MM.1S (cell line): ENCODE data around the gene ATG2B.

Experiments used
- DNase-seq: peaks from one replicate; pipeline ENCODE4 v3.0.0-alpha.2; 2015
- H2AFZ ChIP-seq: fragments of 300-600 bp; sonication (generic); 2 replicates; pipeline ENCODE4 v1.6.0; 2016; ENCODE audit warnings: antibody characterized with exemption, low read length
- H3F3A ChIP-seq: fragments of 300-600 bp; sonication (generic); 2 replicates; pipeline ENCODE4 v1.6.1; 2016; ENCODE audit warnings: mild to moderate bottlenecking, antibody characterized with exemption, low read length, moderate library complexity, mixed read lengths; ENCODE audit not compliant: insufficient read depth
- H3K27ac ChIP-seq: fragments of 300-600 bp; sonication (generic); 2 replicates; pipeline ENCODE4 v1.5.1; 2016; ENCODE audit warnings: mild to moderate bottlenecking, low read length
- H3K27me3 ChIP-seq: fragments of 300-600 bp; sonication (generic); replicated peaks from 2 replicates; pipeline ENCODE4 v1.6.0; 2016; ENCODE audit warnings: low read length; ENCODE audit not compliant: insufficient read depth
- H3K36me3 ChIP-seq: fragments of 300-600 bp; sonication (generic); replicated peaks from 2 replicates; pipeline ENCODE4 v1.6.1; 2016; ENCODE audit warnings: mild to moderate bottlenecking, low read length, mixed read lengths; ENCODE audit not compliant: insufficient read depth
- H3K4me1 ChIP-seq: fragments of 300-600 bp; sonication (generic); 2 replicates; pipeline ENCODE4 v1.6.1; 2016; ENCODE audit warnings: low read length, mixed read lengths
- H3K4me2 ChIP-seq: fragments of 300-600 bp; sonication (generic); 2 replicates; pipeline ENCODE4 v1.6.0; 2016; ENCODE audit warnings: low read depth, low read length
- H3K4me3 ChIP-seq: fragments of 300-600 bp; sonication (generic); 2 replicates; pipeline ENCODE4 v1.5.1; 2016; ENCODE audit warnings: low read length, mixed read lengths
- H3K79me2 ChIP-seq: fragments of 300-600 bp; sonication (generic); 2 replicates; pipeline ENCODE4 v1.6.1; 2016; ENCODE audit warnings: mixed run types, low read length, mixed read lengths
- H3K9ac ChIP-seq: fragments of 300-600 bp; sonication (generic); 2 replicates; pipeline ENCODE4 v1.6.1; 2016; ENCODE audit warnings: low read length, mixed read lengths
- H3K9me2 ChIP-seq: fragments of 300-600 bp; sonication (generic); replicated peaks from 2 replicates; pipeline ENCODE4 v1.6.1; 2016; ENCODE audit warnings: mild to moderate bottlenecking, low read length, mixed read lengths; ENCODE audit not compliant: insufficient read depth
- H3K9me3 ChIP-seq: fragments of 300-600 bp; sonication (generic); replicated peaks from 2 replicates; pipeline ENCODE4 v1.6.1; 2016; ENCODE audit warnings: mild to moderate bottlenecking, low read length, mixed read lengths; ENCODE audit not compliant: insufficient read depth
- H4K20me1 ChIP-seq: fragments of 300-600 bp; sonication (generic); 2 replicates; pipeline ENCODE4 v1.6.1; 2016; ENCODE audit warnings: mild to moderate bottlenecking, low read length, moderate library complexity, mixed read lengths; ENCODE audit not compliant: insufficient read depth
- CTCF ChIP-seq: fragments of 300-600 bp; sonication (generic); IDR thresholded peaks from 2 replicates; pipeline ENCODE4 v1.5.1; 2016; ENCODE audit warnings: antibody characterized with exemption, low read length, mixed read lengths
- EZH2 ChIP-seq: fragments of 300-600 bp; sonication (generic); optimal IDR thresholded peaks from 2 replicates; pipeline ENCODE3; 2017; ENCODE audit warnings: low read depth, mild to moderate bottlenecking, antibody characterized with exemption, low read length, mixed read lengths
- EZH2phosphoT487 ChIP-seq: fragments of 300-600 bp; sonication (generic); IDR thresholded peaks from 2 replicates; pipeline ENCODE4 v1.6.1; 2018; ENCODE audit warnings: antibody characterized with exemption, low read length

ATG2B gene

GRCh38 chr14:96398921-96399320, 35.8 kb upstream of the ATG2B start:
- TF ChIP-seq EZH2 (no peak), EZH2phosphoT487 (no peak), CTCF (no peak)

GRCh38 chr14:96398432-96398831, 35.3 kb upstream of the ATG2B start:
- TF ChIP-seq EZH2: no peak
- no peak for TF ChIP-seq CTCF
- TF ChIP-seq EZH2phosphoT487: no peak
- no peaks in the 10 kb centered on the region for H3K79me2 ChIP-seq
- H3K27me3 ChIP-seq: no peaks in the 10 kb centered on the region
- no peaks in the 10 kb centered on the region for H3K9me2 ChIP-seq
- no peaks in the 10 kb centered on the region for H3K4me1 ChIP-seq
- H2AFZ ChIP-seq: no peak overlapping the region
- no peak overlapping the region for H3K27ac ChIP-seq
- no peaks in the 10 kb centered on the region for H3F3A ChIP-seq
- H4K20me1 ChIP-seq: no peaks in the 10 kb centered on the region
- no peaks in the 10 kb centered on the region for H3K9me3 ChIP-seq
- no peak overlapping the region for H3K4me2 ChIP-seq
- H3K9ac ChIP-seq: no peak overlapping the region
- no peaks in the 10 kb centered on the region for H3K36me3 ChIP-seq
- no peak for DNase-seq
- no peak overlapping the region for H3K4me3 ChIP-seq

More at GRCh38 chr14:96398921-96399320, 35.8 kb upstream of the ATG2B start:
- Histone ChIP-seq H3K9me2 (no peaks in the 10 kb centered on the region), H3K9me3 (no peaks in the 10 kb centered on the region), H2AFZ (no peak overlapping the region), H3K27ac (no peak overlapping the region), H3K4me3 (no peak overlapping the region), H3K9ac (no peak overlapping the region), H3F3A (no peaks in the 10 kb centered on the region), H3K4me1 (no peaks in the 10 kb centered on the region), H3K27me3 (no peaks in the 10 kb centered on the region), H3K36me3 (no peaks in the 10 kb centered on the region), H4K20me1 (no peaks in the 10 kb centered on the region), H3K79me2 (no peaks in the 10 kb centered on the region), H3K4me2 (no peak overlapping the region)
- DNase-seq: no peak

- TF ChIP-seq EZH2 (no peak), EZH2phosphoT487 (no peak), CTCF (no peak)
- Histone ChIP-seq H3K9me3 (no peaks in the 10 kb centered on the region), H3K27me3 (no peaks in the 10 kb centered on the region), H4K20me1 (no peaks in the 10 kb centered on the region), H3K9me2 (no peaks in the 10 kb centered on the region), H3K27ac (no peak overlapping the region), H3K4me2 (no peak overlapping the region), H2AFZ (no peak overlapping the region), H3K9ac (no peak overlapping the region), H3K4me1 (no peaks in the 10 kb centered on the region), H3K4me3 (no peak overlapping the region), H3K36me3 (no peaks in the 10 kb centered on the region), H3K79me2 (no peaks in the 10 kb centered on the region), H3F3A (no peaks in the 10 kb centered on the region)
- DNase-seq: no peak
Measured at GRCh38 chr14:96394047-96394815, 31.1 kb upstream of the ATG2B start.
